Tibial nerve (tissue), 3 donors: Measurements from ENCODE around the gene KCNMA1.

Source experiments
- CTCF ChIP-seq, 5 experiments: fragments of 200-600 bp in 3 of 5; fragments of 450-650 bp in 2 of 5; sonication (generic) in 3 of 5; IDR thresholded peaks; one replicate each; pipeline ENCODE4 v1.5.1; 2016 to 2019; ENCODE audit warnings: antibody characterized with exemption in 5 of 5, mild to moderate bottlenecking in 3 of 5, moderate library complexity in 2 of 5
- POLR2A ChIP-seq, 2 donors: fragments of 450-650 bp; IDR thresholded peaks; one replicate each; pipeline ENCODE4 v1.6.1; 2017; ENCODE audit warnings: antibody characterized with exemption in 2 of 2, mild to moderate bottlenecking in 2 of 2, moderate library complexity in 2 of 2

- no peak for TF ChIP-seq CTCF (IDR thresholded peaks at IDR 0.05)
- no peak for TF ChIP-seq POLR2A (IDR thresholded peaks at IDR 0.05)
Measured at GRCh38 chr10:77267703-77268675, 369.6 kb downstream of the KCNMA1 start.
